Lower leg skin (tissue), 4 donors: ENCODE results near the gene GRSF1. TPM values are rescaled to one million over a fixed set of nuclear protein-coding genes. Genes with fewer than 3 reads are reported as not detected.
"Not testable (repeated sequence)": the region's sequence is repeated elsewhere in the genome, so short reads cannot be mapped to it uniquely, and the experiment has no call there.

Experiments used
- DNase-seq, 2 donors: peaks; one replicate each; pipeline ENCODE4 v3.0.0-alpha.2; 2019; ENCODE audit warnings: low spot score in 2 of 2
- H3K4me3 ChIP-seq: fragments of 200-600 bp; sonication (generic); 2 replicates; pipeline ENCODE4 v1.5.1; 2017; ENCODE audit warnings: mild to moderate bottlenecking, low read depth; ENCODE audit not compliant: poor library complexity, severe bottlenecking
- POLR2A ChIP-seq, 2 donors: fragments of 450-650 bp; IDR thresholded peaks; one replicate each; pipeline ENCODE4 v1.6.1; 2016 to 2017; ENCODE audit warnings: antibody characterized with exemption in 2 of 2, mild to moderate bottlenecking in 1 of 2, moderate library complexity in 1 of 2
- WGBS, 2 donors: methylation state at CpG; one replicate each; pipeline ENCODE4 v1.1.5; 2018; 5-methylcytosine and 5-hydroxymethylcytosine counted together
- intact Hi-C: fragments of 100-400 bp; cut with DNase I; formaldehyde crosslinking; loops from one replicate; pipeline ENCODE4 v1.15.0; 2023; ENCODE audit warnings: low total_unique reads
- total RNA-seq, 4 donors: library from RNA; depleted of rRNA; stranded (reverse); fragments of >200 nt; gene quantifications; one replicate each; pipeline ENCODE4 v1.1.0, GENCODE V29; 2016
- TF ChIP-seq, protein P1 (sequence below), 3 donors: fragments of 450-650 bp; IDR thresholded peaks; one replicate each; pipeline ENCODE4 v1.5.1; 2016; ENCODE audit warnings: antibody characterized with exemption in 3 of 3, mild to moderate bottlenecking in 3 of 3, moderate library complexity in 2 of 3

The GRSF1 gene
- total RNA-seq, 4 donors from 2014 or later = 38.6 to 56.9 (median 55.4) TPM

DNA sequence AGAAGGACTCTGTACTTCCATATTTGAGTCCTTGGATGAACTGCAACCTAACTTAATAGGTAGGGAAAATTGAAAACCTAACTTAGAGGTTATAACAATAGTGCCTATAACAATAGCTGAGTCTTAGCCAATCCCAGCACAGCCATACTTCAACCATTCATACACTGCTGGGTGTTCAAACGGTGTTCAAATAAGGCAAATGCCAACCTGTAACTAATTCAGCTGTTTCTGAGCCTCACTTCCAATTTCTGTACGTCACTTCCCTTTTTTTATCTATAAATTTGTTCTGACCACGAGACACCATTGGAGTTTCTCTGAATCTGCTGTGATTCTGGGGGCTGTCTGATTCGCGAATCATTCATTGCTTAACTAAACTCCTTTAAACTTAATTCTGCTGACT, 9.6 kb upstream of the GRSF1 start:
- intact Hi-C loops = no loop called here
- H3K4me3 ChIP-seq = no peak overlapping the region
- 83 to 88% methylated on average over 5 of the region's 5 CpGs for WGBS, 2 donors
- no peak for TF ChIP-seq POLR2A (IDR thresholded peaks at IDR 0.05)
- TF ChIP-seq, protein P1, sequence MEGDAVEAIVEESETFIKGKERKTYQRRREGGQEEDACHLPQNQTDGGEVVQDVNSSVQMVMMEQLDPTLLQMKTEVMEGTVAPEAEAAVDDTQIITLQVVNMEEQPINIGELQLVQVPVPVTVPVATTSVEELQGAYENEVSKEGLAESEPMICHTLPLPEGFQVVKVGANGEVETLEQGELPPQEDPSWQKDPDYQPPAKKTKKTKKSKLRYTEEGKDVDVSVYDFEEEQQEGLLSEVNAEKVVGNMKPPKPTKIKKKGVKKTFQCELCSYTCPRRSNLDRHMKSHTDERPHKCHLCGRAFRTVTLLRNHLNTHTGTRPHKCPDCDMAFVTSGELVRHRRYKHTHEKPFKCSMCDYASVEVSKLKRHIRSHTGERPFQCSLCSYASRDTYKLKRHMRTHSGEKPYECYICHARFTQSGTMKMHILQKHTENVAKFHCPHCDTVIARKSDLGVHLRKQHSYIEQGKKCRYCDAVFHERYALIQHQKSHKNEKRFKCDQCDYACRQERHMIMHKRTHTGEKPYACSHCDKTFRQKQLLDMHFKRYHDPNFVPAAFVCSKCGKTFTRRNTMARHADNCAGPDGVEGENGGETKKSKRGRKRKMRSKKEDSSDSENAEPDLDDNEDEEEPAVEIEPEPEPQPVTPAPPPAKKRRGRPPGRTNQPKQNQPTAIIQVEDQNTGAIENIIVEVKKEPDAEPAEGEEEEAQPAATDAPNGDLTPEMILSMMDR (IDR thresholded peaks at IDR 0.05) = no peak
- DNase-seq = no peak

- TF ChIP-seq POLR2A (IDR thresholded peaks at IDR 0.05) = no peak
- TF ChIP-seq, protein P1 (IDR thresholded peaks at IDR 0.05) = no peak
- H3K4me3 ChIP-seq = no peak overlapping the region
- intact Hi-C loops = no loop called here
- no peak for DNase-seq
- WGBS, 2 donors = 85 to 88% methylated on average over 9 of the region's 9 CpGs
Observed at GRCh38 chr4:70844180-70844579, 4.5 kb upstream of the GRSF1 start.

- 85 to 90% methylated on average over 6 of the region's 6 CpGs for WGBS, 2 donors
- TF ChIP-seq POLR2A (IDR thresholded peaks at IDR 0.05) = no peak
- TF ChIP-seq, protein P1 (IDR thresholded peaks at IDR 0.05) = no peak
- no peak overlapping the region for H3K4me3 ChIP-seq
- intact Hi-C loops = no loop called here
- DNase-seq = no peak
Observed at GRCh38 chr4:70842761-70843435, 3.2 kb upstream of the GRSF1 start.

- TF ChIP-seq, protein P1 (IDR thresholded peaks at IDR 0.05) = no peak
- no peak for TF ChIP-seq POLR2A (IDR thresholded peaks at IDR 0.05)
- no peak overlapping the region for H3K4me3 ChIP-seq
- WGBS, 2 donors = 33 to 58% methylated on average over 1 of the region's 1 CpG
- no peak for DNase-seq
- intact Hi-C loops = no loop called here
Observed at GRCh38 chr4:70841951-70842350, 2.3 kb upstream of the GRSF1 start.

DNA sequence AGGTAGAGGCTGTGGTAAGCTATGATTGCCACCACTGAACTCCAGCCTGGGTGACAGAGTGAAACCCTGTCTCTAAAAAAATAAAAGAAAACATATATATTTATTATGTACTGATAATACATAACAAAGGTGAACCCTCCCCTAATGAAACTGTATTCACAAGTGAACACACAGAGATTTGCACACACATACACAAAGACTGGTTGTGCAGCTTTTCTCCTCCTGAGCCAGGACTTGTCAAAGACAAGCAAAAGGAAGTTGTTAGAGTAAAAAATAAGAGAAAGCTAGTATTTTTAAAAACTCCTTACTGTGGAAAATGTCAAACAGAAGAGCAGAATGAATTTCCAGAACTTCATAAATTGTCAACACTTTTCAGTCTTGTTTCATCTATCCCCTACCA, 1.5 kb upstream of the GRSF1 start:
- intact Hi-C loops = no loop called here
- DNase-seq = no peak
- TF ChIP-seq POLR2A (IDR thresholded peaks at IDR 0.05) = no peak
- TF ChIP-seq, protein P1 (IDR thresholded peaks at IDR 0.05) = no peak
- no peak overlapping the region for H3K4me3 ChIP-seq

- H3K4me3 ChIP-seq, intact Hi-C loops, DNase-seq: not testable (repeated sequence)
- whole genome bisulfite sequencing, 2 donors = 92% methylated on average over 16 of the region's 16 CpGs
Observed at GRCh38 chr4:70840631-70841030, 941 bp upstream of the GRSF1 start.

GRCh38 chr4:70840137-70840536, 447 bp upstream of the GRSF1 start:
- WGBS, 2 donors = 46 to 54% methylated on average over 17 to 18 of the region's 20 CpGs
- DNase-seq = peak; percentile 42 to 88
- H3K4me3 ChIP-seq, intact Hi-C loops: not testable (repeated sequence)
